Sigmoid colon (tissue), 7 donors: Measurements from ENCODE around the gene SYNE2. TPM values are rescaled to one million over a fixed set of nuclear protein-coding genes. Genes with fewer than 3 reads are reported as not detected.

Experiments
- DNase-seq: peaks from one replicate; pipeline ENCODE4 v3.0.0-alpha.2; 2019
- H3K27ac ChIP-seq, 4 donors: fragments of 200-600 bp; sonication (generic); one replicate each; pipeline ENCODE4 v1.5.1; 2016 to 2019; ENCODE audit warnings: mild to moderate bottlenecking in 1 of 4
- H3K27me3 ChIP-seq, 3 donors: fragments of 200-600 bp; sonication (generic); one replicate each; pipeline ENCODE4 v1.5.1; 2019; ENCODE audit warnings: mild to moderate bottlenecking in 1 of 3
- H3K36me3 ChIP-seq, 4 donors: fragments of 200-600 bp; sonication (generic); one replicate each; pipeline ENCODE4 v1.5.1; 2016 to 2019
- H3K4me1 ChIP-seq, 4 donors: fragments of 200-600 bp; sonication (generic); one replicate each; pipeline ENCODE4 v1.5.1; 2017 to 2019
- H3K4me3 ChIP-seq, 4 donors: fragments of 200-600 bp; sonication (generic); one replicate each; pipeline ENCODE4 v1.5.1; 2017 to 2019; ENCODE audit warnings: mild to moderate bottlenecking in 2 of 4, moderate library complexity in 1 of 4
- H3K9me3 ChIP-seq, 4 donors: fragments of 200-600 bp in 3 of 4; sonication (generic) in 3 of 4; one replicate each; pipeline versions ENCODE4 v1.5.1 to v1.6.1; 2013 to 2019
- CTCF ChIP-seq, 4 experiments: fragments of 450-650 bp in 3 of 4; fragments of 200-600 bp in 1 of 4; IDR thresholded peaks; one replicate each; pipeline ENCODE4 v1.5.1; 2016 to 2019; ENCODE audit warnings: antibody characterized with exemption in 4 of 4, mild to moderate bottlenecking in 3 of 4, moderate library complexity in 2 of 4
- EP300 ChIP-seq, 4 donors: sonication (generic); formaldehyde crosslinking; IDR thresholded peaks; one replicate each; pipeline ENCODE4 v1.6.1; 2017; ENCODE audit warnings: antibody characterized with exemption in 4 of 4
- POLR2A ChIP-seq, 2 donors: fragments of 450-650 bp; IDR thresholded peaks; one replicate each; pipeline ENCODE4 v1.6.1; 2016; ENCODE audit warnings: antibody characterized with exemption in 2 of 2, mild to moderate bottlenecking in 2 of 2, moderate library complexity in 2 of 2
- POLR2AphosphoS5 ChIP-seq, 4 donors: sonication (generic); formaldehyde crosslinking; IDR thresholded peaks; one replicate each; pipeline ENCODE4 v1.6.1; 2017; ENCODE audit warnings: antibody characterized with exemption in 4 of 4
- WGBS, 2 donors: extraction: QIAGEN DNeasy Blood & Tissue Kit; methylation state at CpG; one replicate each; pipeline ENCODE4 v1.1.7; 2013; 5-methylcytosine and 5-hydroxymethylcytosine counted together
- intact Hi-C: fragments of 100-400 bp; cut with DNase I; formaldehyde crosslinking; loops from one replicate; pipeline ENCODE4 v1.15.1; 2023
- polyA plus RNA-seq, 3 donors: library from polyadenylated mRNA; stranded (reverse); fragments of 200-250 nt; gene quantifications; one replicate each; pipeline ENCODE4 v1.2.3, GENCODE V29; 2013
- total RNA-seq, 4 donors: library from RNA; depleted of rRNA; stranded (reverse); fragments of >200 nt; gene quantifications; one replicate each; pipeline ENCODE4 v1.1.0, GENCODE V29; 2016
- donor health status: healthy with polysubstance abuse.
- donor health status: Bipolar disorder and iron deficiency.
- donor health status: healthy.

The SYNE2 gene
- total and polyA plus RNA-seq, 7 donors, result 25.8 to 70.6 (median 54.6) TPM

GRCh38 chr14:64244279-64244678 lies 391.5 kb downstream of the SYNE2 start:
- Histone ChIP-seq H3K27me3 (no peaks in the 10 kb centered on the region), H3K9me3 (no peaks in the 10 kb centered on the region), H3K27ac (no peak overlapping the region), H3K4me3 (no peak overlapping the region), H3K4me1 (no peaks in the 10 kb centered on the region), H3K36me3 (no peaks in the 10 kb centered on the region)
- no peak for DNase-seq
- intact Hi-C loops, result no loop called here
- no peak for TF ChIP-seq POLR2AphosphoS5 (IDR thresholded peaks at IDR 0.05)
- TF ChIP-seq POLR2A (IDR thresholded peaks at IDR 0.05), result no peak
- no peak for TF ChIP-seq CTCF (IDR thresholded peaks at IDR 0.05)
- no peak for TF ChIP-seq EP300 (IDR thresholded peaks at IDR 0.05)
- 38 to 59% methylated on average over 4 of the region's 4 CpGs for WGBS, 2 donors

DNA sequence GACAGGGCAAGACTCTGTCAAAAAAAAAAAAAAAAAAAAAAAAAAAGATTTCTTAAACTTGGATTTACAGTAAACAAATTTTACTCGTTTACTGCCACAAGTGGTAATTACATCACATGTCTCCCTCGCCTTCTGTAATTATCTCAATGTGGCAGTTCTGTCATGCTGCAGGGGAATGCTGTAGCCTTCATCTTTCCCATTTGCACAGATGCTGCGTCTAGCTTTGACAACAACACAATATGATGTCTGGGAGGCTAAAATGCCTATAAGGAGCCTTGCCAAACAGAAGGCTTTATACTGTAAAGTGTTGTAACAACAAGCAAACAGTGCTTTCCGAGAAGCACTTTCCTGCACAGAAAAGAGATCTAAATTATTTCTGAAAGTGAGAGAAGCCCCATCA lies 392.7 kb downstream of the SYNE2 start:
- Histone ChIP-seq H3K9me3 (no peaks in the 10 kb centered on the region), H3K27me3 (no peaks in the 10 kb centered on the region), H3K4me3 (no peak overlapping the region), H3K36me3 (no peaks in the 10 kb centered on the region), H3K27ac (no peak overlapping the region), H3K4me1 (no peaks in the 10 kb centered on the region)
- intact Hi-C loops, result no loop called here
- no peak for TF ChIP-seq CTCF (IDR thresholded peaks at IDR 0.05)
- no peak for TF ChIP-seq POLR2A (IDR thresholded peaks at IDR 0.05)
- TF ChIP-seq POLR2AphosphoS5 (IDR thresholded peaks at IDR 0.05), result no peak
- TF ChIP-seq EP300 (IDR thresholded peaks at IDR 0.05), result no peak
- DNase-seq, result no peak
- 82 to 90% methylated on average over 4 of the region's 4 CpGs for WGBS, 2 donors

DNA sequence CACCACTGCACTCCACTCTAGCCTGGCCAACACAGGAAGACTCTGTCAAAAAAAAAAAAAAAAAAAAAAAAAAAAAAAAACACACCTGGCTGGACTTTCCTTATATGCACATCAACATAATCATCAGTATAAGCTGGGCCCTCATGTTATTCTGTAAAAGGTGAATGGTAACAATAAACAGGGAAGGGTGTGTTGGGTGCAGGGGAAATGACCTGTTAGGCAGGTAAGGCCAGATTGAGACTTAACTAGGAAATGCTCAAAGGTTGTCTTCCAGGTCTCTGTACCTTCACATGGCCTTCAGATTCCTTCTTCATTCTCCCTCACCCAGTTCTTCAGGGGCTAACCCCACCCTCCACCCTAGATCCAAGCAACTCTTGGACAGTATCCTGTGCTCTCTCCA lies 393.9 kb downstream of the SYNE2 start:
- intact Hi-C loops, result no loop called here
- H3K4me3 ChIP-seq, result no peak overlapping the region
- H3K27me3 ChIP-seq, result no peaks in the 10 kb centered on the region
- no peak for DNase-seq
- TF ChIP-seq POLR2AphosphoS5 (IDR thresholded peaks at IDR 0.05) (no peak), EP300 (IDR thresholded peaks at IDR 0.05) (no peak), CTCF (IDR thresholded peaks at IDR 0.05) (no peak), POLR2A (IDR thresholded peaks at IDR 0.05) (no peak)
- H3K27ac ChIP-seq, result no peak overlapping the region
- no peaks in the 10 kb centered on the region for H3K36me3 ChIP-seq
- H3K4me1 ChIP-seq, result no peaks in the 10 kb centered on the region
- no peaks in the 10 kb centered on the region for H3K9me3 ChIP-seq

DNA sequence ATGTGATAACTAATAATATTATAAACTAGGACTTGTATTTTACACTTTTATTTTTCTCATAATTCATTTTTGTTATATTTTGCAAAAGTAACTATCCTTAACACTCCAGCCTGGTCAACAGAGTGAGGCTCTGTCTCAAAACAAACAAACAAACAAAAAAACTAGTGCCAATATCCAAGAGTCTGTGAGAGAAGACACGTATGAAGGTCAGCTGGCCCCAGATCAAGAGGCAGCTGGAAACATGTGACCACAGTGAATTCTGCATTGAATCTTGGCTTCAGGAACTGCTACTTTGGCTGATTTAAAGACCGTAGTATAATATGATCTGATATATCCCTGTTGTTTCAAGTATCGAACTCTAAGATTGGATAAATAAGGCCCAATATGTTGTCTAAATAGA lies 394.4 kb downstream of the SYNE2 start:
- Histone ChIP-seq H3K27ac (no peak overlapping the region), H3K4me3 (no peak overlapping the region), H3K27me3 (no peaks in the 10 kb centered on the region), H3K9me3 (no peaks in the 10 kb centered on the region), H3K36me3 (no peaks in the 10 kb centered on the region), H3K4me1 (no peaks in the 10 kb centered on the region)
- WGBS, 2 donors, result 89 to 90% methylated on average over 3 of the region's 3 CpGs
- intact Hi-C loops, result no loop called here
- TF ChIP-seq EP300 (IDR thresholded peaks at IDR 0.05), result no peak
- TF ChIP-seq POLR2A (IDR thresholded peaks at IDR 0.05), result no peak
- TF ChIP-seq POLR2AphosphoS5 (IDR thresholded peaks at IDR 0.05), result no peak
- no peak for DNase-seq

GRCh38 chr14:64248689-64249088 lies 395.9 kb downstream of the SYNE2 start:
- 79 to 81% methylated on average over 4 of the region's 4 CpGs for WGBS, 2 donors
- intact Hi-C loops, result no loop called here
- no peaks in the 10 kb centered on the region for H3K4me1 ChIP-seq
- H3K4me3 ChIP-seq, result no peak overlapping the region
- no peak for DNase-seq
- H3K27ac ChIP-seq, result no peak overlapping the region
- H3K9me3 ChIP-seq, result no peaks in the 10 kb centered on the region
- no peaks in the 10 kb centered on the region for H3K36me3 ChIP-seq
- TF ChIP-seq POLR2A (IDR thresholded peaks at IDR 0.05) (no peak), CTCF (IDR thresholded peaks at IDR 0.05) (no peak), POLR2AphosphoS5 (IDR thresholded peaks at IDR 0.05) (no peak), EP300 (IDR thresholded peaks at IDR 0.05) (no peak)
- no peaks in the 10 kb centered on the region for H3K27me3 ChIP-seq
